Measurements from ENCODE around the gene EBF4.

- no peak for TF ChIP-seq CHD7 (IDR thresholded peaks at IDR 0.05; ENCODE audit: insufficient replicate concordance, low read length)
- TF ChIP-seq POLR2A (IDR thresholded peaks at IDR 0.05; ENCODE audit: control extremely low read depth in 1 of 2, low read depth in 2 of 2, low read length in 2 of 2): no peak
- no peak for TF ChIP-seq CEBPB (IDR thresholded peaks at IDR 0.05; ENCODE audit: low read depth, low read length)
- peak; percentile 86 to 91 (median 89) for TF ChIP-seq CTCF (IDR thresholded peaks at IDR 0.05; ENCODE audit: control extremely low read depth in 1 of 3, insufficient read depth in 1 of 3, low read depth in 1 of 3, low read length in 3 of 3)
- TF ChIP-seq EZH2 (IDR thresholded peaks at IDR 0.05; ENCODE audit: low read depth, low read length, severe bottlenecking): no peak
- TF ChIP-seq TAF7 (optimal IDR thresholded peaks at IDR 0.05; ENCODE audit: borderline replicate concordance, low read depth, low read length): no peak
- no peak for TF ChIP-seq FOSL1 (IDR thresholded peaks at IDR 0.05; ENCODE audit: insufficient read depth, low read depth, low read length)
- peak; percentile 38; the same call in 1 of the 2 replicates for TF ChIP-seq CREB1 (IDR thresholded peaks at IDR 0.05)
- TF ChIP-seq TEAD4 (IDR thresholded peaks at IDR 0.05; ENCODE audit: low read depth, low read length): no peak
- no peak for TF ChIP-seq E2F6 (IDR thresholded peaks at IDR 0.05)
- TF ChIP-seq POU5F1 (IDR thresholded peaks at IDR 0.05; ENCODE audit: low read depth, low read length): no peak
- TF ChIP-seq POLR2AphosphoS5 (IDR thresholded peaks at IDR 0.05; ENCODE audit: low read depth, low read length): no peak
These were observed 4.5 kb upstream of the EBF4 start for GRCh38 chr20:2688041-2688591.

Measured in H1 (cell line).